Activated effector memory CD4-positive, alpha-beta T cell treated with Interleukin-2 at 50 U/mL for 16 hours (primary cell): ENCODE results near the gene ITGB2.
"Not testable (repeated sequence)": the region's sequence is repeated elsewhere in the genome, so short reads cannot be mapped to it uniquely, and the experiment has no call there.

ENCODE experiments used
- DNase-seq: peaks from one replicate; pipeline ENCODE4 v3.0.0-alpha.2; 2020

Gene ITGB2

DNA sequence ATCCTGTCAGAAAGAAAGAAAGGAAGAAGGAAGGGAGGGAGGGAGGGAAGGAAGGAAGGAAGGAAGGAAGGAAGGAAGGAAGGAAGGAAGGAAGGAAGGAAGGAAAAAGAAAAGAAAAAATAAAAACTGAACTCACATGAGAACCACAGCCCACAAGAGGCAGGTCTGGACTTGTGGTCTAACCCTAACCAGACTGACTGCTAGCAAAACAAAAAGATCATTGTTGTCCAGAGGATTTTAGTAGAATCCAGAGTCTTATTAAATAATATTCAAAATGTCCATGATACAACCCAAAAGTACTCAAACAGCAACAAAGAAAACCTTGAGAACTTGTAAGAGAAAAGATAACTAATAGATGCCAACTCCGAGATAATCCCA is 4.7 kb upstream of the ITGB2 start:
- DNase-seq = no peak

DNA sequence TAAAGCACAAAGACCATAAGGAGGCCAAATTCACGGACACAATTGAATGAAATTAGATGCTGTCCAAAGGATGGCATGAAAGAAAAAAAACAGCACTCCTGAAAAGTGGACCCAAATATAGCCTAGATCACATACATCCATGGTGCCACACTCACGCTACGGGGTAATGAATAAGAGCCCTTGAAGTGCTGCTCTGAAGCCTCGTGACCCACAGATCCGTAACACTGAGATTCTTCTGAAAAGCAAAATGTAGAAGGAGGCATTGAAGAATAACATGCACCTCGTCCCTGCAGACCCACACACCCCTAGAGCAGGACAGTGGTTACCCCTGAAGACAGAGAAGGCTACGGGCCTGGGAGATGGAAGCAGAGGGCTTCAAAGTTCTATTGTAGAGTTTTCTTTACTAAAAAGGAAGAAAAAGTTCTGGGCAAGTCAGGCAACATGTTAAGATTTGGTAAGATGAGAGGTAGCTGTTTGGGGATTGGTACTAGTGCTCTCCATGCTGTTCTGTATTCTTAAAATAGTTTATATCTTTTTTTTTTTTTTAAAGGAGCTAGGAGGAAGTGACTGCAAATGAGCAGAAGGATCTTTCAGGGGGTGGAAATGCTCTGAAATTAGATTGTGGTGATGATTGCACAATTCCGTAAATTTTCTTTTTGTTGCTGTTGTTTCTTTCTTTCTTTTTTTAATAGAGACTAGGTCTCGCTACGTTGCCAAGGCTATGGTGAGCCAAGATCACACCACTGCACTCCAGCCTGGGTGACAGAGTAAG is 4.1 kb upstream of the ITGB2 start:
- no peak for DNase-seq

DNA sequence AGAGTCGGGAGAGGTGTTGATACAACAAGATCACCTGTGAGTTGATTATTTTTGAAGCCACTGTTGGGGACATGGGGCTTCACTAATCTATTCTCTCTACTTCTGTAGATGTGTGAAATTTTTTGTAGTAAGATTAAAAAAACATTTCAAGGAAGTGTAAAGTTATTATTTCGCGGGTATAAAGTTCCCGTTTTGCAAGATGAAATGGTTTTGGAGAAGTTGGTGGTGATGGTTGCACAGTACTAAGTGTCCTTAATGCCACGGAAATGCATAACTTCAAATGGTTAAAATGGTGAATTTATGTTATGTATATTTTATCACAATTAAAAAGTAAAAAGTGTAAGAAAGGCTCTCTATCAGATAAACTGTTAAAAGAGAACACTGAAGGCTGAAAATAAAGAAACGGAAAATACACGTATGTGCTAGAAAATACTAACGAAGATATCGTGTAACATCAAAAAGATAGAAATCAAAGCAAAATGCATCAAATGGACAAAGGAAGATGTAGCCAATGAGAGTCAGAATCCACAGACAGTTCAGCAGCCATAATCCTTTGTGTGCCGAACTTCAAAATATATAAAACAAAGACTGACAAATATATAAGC is 2.9 kb upstream of the ITGB2 start:
- DNase-seq = no peak

DNA sequence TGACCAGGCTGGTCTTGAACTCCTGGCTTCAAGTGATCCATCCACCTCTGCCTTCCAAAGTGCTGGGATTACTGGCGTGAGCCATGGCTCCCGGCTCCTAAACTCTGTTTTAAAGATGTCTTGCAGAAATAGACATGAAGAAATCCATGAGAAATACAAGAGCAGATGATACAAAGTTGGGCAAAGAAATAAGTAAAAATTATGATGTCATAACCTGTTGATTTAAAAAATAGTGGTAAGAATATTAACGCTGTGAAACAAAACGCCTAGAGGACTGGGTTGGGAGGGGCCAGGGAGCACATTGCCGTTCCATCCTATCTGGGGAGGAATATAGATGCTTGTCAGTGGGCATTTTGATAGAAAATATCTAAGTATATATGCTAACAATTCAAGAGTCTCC is 1.2 kb upstream of the ITGB2 start:
- DNase-seq = no peak

DNA sequence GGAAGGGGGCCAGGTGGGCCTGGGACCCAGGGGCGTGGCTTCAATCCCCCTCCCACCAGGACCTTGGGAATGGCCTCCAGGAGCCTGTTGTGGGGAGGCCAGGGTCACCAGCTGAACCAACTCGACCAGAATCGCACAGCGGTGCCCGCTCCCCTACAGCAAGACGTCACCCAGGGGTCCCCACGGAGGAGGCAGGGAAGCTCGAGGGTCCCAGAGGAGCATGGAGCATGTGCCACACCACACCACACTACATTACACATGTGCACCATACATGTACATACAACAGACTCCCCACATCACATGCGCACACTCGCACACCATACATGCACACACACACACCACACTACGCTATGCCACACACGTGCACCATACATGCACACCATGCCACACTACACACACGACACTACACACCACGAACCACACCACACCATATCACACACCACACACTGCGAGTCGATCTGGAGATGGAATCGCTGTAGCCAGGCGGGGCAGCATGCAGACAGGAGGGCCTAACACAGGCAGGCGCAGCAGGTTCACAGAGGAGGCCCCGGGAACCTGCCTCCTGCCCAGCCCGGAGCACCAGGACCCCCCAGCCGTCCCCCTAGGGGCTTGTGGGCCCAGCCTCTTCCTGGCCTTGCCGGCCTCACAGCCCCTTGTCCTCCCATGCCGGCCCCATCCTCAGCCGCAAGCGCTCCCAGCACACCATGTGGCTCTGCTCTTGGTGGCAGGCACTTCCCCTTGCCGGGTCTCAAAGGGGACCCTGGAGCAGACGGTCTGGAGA is 596 bp downstream of the ITGB2 start:
- DNase-seq = no peak

DNA sequence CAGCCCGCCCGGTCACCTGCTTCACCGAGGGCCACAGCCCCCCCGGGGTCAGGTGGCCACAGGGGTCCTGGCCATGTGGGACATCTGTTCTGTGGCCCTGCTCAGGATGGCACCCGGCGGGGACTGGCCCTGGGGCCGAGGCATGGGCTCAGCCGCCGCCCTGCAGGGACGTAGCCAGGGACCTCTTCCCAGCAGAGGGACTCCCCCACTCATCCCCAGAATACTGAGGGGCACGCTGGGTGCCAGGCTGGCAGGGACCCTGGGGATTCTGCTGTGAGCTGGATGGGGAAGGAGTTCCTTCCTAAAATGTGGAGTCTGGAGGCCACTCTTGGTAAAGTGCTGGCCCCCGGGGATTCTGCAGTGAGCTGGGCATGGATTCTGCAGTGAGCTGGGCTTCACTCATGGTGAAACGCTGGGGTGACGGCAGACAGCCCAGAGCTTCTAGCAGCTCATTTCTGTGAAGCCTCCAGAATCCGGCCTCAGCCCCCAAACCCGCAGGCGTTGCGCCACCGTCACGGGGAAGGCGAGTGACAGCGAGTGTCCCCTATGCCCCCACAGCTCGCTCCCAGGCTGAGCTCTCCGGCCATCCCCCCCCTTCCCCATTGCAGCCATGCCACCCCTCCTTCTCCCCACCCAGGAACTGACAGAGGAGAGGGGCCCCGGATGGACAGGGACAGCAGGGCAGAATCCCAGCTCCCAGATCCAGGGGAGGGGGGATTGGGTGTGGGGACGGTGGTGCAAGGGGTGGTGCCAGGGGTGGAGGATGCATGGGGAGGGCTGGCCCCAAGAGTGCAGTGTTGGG is 1.4 kb downstream of the ITGB2 start:
- no peak for DNase-seq

DNA sequence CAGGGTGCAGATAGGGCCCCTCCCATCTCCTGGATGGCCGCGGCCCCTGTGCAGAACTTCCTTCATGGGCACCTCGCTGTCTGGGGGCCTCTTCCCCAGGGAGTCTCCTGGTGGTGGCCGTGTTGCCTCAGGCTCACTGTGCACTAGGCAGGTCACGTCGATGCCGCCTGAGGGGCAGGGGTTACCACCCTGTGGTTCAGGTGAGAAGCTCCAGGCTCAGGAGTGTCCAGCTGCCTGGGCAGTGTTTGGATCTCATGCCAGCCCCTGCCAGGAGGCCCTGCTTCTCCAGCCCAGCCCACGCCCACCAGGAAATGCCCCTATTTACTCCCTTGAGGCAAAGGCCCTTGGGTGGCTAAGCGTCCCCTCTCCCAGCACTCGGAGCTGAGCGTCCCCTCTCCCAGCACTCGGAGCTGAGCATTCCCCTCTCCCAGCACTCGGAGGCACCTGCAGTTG is 2.1 kb downstream of the ITGB2 start:
- no peak for DNase-seq

DNA sequence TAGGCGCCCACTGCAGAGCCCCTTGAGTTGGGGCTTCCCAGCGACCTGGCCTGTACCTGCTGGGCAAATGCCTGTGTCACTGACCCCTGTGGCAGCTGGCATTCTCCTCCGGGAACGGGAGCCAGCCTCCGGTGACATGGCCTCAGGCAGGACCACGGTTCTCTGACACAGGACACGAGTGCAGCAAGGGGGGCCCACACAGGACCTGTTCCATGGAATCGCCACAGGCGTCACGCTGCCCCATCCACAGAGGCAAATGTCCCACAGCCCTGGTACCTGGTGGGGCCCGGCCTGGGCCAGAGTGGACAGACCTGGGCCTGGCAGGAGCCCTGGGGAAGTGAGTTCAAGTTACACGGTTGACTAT is 2.6 kb downstream of the ITGB2 start:
- no peak for DNase-seq

DNA sequence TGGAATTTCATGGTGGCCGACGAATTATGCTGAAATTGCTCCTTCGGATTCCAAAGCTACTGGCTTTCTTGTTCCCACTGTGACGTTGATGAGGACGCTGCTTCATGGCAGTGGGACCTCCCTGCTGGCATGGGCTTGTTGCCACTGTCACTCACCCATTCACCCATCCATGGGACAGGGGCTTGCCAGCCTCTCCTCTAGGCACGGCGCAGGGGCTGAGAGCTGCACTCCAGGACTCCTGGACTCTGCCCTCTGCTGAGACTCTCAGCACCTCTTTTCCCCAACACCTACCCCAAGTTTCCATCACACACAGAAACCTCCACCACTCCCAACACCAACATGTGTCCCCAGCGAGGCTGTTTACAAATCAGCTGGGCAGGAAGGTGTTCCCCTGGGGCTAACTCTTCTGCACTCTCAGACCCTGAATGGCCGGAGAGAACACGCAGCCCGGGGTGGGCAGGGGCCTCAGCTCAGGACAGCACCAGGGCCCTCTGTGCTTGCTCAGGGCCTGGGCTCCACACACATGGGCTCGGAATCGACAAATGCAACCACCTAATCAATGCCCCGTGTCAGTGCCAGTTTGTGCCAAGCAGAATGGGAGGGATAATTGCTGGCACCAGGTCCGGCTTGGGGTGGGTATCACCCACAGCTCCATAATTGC is 3.1 kb downstream of the ITGB2 start:
- DNase-seq = no peak

DNA sequence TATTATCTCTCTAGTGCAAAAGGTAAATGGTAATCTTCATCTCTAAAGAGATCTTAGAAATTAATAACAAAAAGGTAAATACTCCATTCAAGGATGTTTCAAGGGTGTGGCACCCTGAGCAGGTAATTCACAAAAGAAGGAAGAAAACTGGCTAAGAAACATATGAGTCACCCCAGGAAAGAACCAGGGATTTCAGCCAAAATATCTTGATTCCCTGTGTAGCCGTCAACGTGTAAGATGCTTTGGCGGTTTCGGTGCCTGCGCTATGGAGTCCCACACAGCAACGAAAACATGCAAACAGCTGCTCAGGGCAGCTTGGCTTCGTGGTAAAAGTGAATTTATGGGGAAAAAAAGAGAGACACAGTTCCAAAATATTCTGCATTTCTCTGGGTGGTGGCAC is 3.7 kb downstream of the ITGB2 start:
- DNase-seq = no peak

DNA sequence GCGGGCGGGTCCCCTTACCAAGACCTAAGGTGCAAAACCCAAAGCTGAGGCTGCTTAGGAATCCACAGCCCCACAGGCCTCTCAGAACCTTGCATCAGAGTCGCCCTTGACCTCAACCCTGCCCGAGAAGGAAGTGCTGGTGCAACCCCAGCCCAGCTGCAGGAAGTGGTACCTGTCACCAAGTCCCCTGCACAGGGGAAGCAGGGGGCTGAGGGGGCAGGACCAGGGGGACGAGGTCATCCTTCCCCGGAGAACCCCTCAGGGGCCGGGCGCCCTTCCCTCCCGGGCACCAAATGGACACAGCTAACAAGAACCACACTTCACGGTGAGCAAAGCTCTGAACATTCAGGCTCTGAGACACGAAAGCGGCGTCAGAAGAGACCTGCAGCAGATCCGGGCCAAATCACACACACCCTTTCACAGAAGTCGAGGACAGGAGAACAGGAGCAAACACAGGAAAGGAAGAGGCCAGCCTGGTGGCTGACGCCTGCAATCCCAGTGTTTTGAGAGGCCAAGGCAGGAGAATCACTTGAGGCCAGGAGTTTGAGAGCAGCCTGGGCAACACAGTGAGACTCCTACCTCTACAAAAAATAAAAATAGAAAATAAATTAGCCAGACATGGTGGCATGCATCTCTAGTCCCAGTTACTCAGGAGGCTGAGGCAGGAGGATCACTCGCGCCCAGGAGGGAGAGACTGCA is 6.4 kb downstream of the ITGB2 start:
- DNase-seq = peak; percentile 55

DNA sequence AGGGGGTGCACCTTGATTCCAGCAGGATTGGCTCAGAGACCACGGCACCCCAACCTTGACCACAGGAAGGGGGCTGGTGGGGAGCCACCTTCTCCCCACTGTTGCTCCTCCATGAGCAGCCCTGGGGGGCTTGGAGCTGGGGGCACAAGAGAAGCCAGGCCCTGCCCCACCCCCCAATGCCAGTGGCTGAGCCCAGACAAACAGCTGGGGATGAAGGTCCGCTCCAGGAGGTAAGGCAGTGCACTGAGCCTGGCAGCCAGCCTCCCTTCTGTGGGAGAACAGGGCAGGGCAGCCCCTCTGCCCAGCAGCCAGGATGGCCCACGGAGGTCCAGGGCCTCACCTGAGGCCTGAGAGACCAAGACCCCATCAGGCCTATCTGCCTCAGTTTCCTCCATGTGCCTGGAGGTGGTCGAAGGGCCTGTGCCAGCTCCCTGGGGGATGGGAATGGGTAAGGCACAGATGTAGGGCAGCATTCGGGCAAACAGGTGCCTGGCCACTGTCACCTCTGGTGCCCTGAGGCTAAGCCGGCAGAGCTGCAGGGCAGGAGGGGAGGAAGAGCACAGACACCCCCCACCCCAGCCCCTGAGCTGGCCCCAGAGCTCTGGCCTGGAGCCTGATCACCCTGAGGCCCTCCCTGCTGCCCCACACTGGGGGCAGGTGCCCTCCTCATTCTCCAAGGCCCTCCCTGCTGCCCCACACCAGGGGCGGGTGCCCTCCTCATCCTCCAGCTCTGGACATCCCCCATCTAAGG is 7.1 kb downstream of the ITGB2 start:
- no peak for DNase-seq

DNA sequence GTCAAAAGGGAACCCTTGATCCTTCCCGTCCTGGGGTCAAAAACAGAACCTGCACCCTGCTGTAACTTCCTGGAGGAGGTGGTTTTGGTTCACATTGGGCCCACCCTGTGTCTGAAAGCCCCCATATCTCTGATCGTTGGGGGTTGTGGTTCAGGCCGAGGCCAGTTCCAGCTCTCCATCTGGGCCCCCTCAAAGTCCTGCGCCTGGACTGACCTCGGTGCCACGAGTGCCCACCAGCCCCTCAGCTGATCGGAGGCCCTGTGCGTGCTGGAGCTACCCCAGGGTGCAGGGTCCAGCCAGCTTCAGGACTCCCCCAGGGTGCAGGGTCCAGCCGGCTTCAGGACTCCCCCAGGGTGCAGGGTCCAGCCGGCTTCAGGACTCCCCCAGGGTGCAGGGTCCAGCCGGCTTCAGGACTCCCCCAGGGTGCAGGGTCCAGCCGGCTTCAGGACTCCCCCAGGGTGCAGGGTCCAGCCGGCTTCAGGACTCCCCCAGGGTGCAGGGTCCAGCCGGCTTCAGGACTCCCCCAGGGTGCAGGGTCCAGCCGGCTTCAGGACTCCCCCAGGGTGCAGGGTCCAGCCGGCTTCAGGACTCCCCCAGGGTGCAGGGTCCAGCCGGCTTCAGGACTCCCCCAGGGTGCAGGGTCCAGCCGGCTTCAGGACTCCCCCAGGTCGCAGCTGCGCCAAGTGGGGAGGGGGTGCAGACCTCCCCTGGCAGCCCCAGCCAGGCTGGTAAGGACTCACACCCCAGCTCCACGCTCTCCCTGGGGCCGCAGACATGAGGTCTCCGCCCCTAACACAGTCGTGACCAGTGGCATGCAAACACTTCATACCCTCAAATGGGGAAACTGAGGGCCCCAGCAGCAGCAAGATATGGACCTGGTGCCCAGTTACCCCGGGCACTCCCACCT is 7.9 kb downstream of the ITGB2 start:
- not testable (repeated sequence) for DNase-seq

DNA sequence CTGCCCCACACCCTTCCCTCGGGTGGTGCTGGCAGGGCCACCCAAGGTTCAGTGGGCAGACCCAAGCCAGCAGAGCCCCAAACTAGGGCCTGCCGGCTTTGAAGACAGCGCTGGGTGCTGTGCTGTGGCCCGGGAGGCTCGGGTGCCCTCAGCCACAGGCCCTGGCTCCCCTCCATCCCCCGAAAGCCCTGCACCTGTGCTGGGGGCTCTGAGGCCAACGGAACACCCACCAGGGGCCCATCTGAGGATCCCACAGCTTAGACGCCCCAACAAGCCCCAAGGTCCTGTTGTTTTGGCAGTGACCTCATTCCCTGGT is 8.6 kb downstream of the ITGB2 start:
- no peak for DNase-seq

DNA sequence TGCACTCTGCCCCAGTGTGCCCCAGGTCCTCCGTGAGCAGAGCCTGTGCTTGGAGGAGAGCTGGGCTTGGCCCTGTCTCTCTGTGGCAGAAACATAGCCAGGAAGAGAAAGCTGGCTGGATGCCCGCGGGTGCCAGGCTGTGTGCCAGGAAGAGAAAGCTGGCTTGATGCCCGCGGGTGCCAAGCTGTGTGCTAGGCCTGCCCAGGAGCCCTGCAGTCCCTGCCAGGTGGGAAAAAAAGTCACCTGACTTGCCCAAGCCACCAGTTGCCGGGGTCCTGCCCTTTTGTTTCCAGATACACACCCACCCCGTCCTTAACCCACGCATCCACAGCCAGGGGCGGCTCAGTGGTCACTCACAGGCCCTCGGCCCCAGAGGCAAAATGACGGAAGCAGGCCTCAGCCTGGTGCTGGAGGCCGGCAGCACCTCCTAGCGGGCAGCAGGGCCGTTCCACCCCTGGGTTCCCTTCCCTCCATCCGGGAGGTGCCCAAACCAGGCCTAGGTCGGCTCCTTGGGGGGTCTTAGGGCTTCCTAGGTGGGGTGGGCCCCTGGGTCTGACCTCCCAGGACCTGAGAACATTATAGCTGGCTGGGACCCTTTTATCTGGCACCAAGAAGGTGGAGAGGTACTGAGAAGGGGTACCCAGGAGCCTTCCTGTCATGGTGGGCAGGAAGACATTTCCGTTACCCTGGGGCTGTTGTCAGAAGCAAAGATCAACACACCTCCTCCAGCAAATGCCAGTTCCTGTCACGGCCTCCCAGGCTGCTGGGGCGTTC is 9.1 kb downstream of the ITGB2 start:
- peak; percentile 56 for DNase-seq

DNA sequence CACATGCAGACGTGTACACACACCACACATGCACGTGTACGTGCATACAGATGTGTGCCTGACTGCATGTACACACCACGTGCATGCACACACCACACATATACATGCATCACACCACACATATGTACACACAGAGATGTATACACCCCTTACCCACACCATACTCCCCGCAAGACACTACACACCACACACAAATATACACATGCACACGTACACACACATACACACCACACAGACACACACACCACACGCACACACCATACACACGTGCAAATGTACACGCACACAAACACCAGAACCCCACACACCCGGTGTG is 9.7 kb downstream of the ITGB2 start:
- DNase-seq = no peak

DNA sequence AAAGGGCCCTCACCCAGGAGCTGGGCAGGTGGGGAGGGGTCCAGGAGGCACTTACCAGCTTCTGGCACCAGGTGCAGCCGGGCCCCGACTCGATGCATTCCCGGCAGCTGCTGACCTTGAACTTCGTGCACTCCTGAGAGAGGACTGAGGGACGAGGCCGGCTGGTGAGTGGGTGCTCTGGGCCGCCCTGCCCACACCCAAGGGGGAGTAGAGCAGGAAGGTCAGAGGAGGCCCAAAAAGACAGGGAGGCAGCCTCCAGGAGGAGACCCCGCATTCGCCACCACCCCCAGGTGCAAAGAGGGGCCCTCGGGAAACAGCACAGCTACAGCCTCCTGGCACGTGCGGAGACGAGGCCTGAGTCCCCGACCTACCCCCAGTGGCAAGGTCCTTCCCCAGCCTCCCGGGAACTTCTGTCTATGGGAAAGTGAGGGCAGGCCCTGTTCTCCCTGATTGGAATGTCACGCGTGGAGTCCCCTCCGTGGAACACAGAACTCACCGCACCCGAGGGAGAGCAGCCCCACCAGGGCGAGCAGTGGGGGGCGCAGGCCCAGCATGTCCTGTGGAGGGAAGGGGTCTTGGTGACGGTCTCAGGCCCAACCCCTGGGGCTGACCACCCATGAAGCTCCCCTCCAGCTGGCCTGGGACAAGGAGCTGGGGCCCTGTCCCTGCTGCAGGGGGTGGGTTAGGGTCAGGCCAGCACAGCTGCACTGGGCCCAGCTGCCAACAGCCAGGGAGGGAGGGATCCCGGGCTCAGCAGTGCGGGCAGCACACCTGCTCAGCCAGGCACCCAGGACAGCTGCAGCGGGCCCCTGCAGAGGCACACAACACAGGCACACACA is 10.3 kb downstream of the ITGB2 start:
- no peak for DNase-seq

DNA sequence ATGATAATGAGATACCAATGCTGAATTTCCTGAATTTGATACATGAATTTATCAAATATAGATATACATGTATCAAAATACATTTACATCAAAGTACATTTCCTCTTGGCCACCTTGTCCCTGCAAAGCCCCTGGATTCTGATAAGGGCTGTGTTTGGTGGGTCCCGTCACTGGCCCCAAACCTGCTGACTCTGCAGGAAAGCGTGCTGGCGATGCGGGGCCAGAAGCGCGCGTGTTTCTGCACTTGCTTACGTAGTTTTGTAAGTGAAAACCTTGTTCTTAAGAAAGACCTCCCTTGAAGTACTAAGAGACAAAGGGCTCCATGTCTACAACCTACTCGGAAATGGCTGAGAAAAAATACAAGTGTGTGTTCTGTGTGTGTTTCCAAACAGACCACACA is 11.0 kb downstream of the ITGB2 start:
- DNase-seq = no peak

DNA sequence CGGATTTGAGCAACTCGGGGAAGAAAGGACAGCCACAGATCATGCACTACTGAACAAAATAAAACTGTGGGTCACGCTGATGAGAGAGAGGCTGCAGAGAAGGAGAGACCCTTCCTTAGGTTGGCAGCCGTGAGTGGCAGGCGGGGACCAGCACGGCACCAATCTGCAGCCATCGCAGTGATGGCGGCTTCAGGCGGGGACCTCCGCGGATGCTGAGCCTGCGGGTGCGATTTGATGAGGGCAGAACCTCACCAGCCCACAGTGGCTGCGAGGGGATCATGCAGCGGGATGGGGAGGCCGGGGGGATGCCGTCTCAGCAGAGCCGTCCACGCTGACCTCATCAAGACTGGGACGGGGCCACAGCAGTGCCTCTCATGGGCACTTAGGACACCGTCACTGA is 11.8 kb downstream of the ITGB2 start:
- no peak for DNase-seq
